Stimulated activated CD4-positive, alpha-beta T cell treated with anti-CD3 and anti-CD28 coated beads, TNF-alpha, amount 100 ng/mL, for 1 hour (primary cell): ENCODE results near the gene GP1BB.
"Not testable (repeated sequence)": the region's sequence is repeated elsewhere in the genome, so short reads cannot be mapped to it uniquely, and the experiment has no call there.

Source experiments
- DNase-seq, 3 donors: peaks; one replicate each; pipeline ENCODE4 v3.0.0-alpha.2; 2020; ENCODE audit warnings: low read depth in 3 of 3, low spot score in 1 of 3

The GP1BB gene

DNA sequence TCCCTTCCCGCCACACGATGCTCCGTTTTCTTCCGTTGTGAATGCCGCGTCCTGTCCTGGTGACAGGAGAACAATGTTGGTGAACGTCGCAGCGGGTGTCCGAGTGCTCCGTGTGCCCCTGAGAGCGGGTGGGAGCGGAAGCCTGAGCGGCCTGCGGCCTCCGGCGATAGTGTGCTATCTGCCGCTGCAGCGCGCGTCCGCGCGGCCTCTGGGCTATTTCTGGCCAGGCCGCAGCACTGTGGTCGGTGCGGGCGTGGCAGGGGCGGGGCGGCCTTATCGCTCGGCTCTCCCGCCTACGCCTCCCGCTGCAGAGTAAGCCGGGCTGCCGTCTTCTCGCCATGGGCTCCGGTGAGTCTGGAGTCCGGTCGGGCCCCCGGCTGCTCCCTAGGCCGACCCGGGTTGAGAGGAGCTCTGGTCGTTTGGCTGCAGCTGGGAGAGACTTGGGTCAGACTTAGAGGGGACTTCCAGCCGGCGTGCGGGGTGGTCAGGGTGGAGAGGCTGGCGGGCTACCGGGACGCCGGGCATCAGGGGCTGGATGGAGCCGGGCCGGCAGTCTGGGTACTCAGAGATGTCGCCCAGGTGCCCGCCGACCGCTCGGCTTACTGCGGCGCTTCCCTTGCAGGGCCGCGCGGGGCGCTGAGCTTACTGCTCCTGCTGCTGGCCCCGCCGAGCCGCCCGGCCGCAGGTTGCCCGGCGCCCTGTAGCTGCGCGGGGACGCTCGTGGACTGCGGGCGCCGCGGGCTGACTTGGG, at the start of gene GP1BB:
Gene GP1BB (plus strand): TSS at position 308 of the 751 bp plus-strand sequence. CDS start 31 bp downstream, at position 339.
- DNase-seq: no peak

DNA sequence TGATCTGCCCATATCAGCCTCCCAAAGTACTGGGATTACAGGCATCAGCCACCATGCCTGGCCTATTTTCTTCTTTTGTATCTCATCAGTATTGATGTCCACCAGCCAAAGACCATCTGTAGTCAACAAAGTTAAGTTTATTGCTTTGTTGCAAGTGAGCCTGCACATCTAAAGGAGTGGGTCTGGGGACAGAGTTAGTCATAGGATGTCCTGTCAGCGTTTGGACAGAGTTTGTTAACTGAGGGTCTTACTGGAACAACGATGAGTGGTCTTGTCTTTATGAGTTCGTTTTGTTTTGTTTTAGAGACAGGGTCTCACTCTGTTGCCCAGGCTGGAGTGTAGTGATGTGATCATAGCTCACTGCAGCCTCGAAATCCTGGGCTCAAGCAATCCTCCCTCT, 49.7 kb upstream of the GP1BB start:
- DNase-seq: no peak

DNA sequence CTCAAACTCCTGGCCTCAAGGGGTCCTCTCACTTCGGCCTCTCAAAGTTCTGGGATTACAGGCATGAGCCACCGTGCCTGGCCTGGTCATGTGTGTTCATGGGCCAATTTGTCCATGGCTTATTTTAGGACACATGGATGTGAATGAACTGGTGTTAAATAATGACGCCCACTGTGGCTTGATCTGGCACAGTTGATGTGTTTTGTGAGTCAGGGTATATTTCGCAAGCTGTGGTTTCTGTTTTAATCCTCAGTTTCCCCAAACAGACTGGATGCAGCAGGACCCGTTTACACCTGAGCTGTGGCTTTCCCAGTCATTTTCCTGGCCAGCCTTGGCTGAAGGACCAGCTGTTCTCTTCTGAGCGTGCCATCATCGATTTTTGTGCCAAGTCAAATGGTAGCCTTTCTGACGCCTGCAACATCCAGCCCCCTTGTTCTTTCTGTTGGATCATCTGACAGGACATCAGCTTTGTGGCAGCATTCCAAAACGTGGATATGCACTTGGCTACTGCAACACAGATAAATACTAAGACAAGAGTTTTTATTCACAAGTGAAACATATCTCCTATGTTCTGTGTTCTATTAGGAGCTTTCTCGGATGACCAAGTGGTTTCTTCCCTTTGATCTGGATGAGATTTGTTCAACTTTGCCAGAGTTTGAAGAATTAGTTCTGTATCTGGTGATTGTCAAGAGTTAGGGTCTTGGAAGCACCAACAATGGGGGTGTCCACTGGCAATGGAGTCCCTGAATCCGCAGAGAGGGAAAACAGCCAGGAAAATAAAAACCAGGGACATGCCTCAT, 49.0 kb upstream of the GP1BB start:
- no peak for DNase-seq

DNA sequence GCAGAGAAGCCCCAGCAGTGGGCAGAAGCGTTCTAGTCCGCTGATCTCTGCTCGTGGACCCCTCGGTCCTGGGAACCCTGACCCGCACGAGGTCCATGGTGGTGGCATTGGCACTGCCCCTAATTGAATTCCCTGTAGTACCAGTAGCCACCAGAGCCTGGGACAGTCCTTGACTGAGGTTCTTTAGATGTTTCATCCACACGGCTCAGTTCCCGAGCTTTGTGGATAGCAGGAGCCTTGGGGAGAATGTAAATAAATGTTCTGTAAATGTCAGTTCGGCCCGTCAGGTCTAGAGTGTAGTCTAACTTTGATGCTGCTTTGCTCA, 48.4 kb upstream of the GP1BB start:
- no peak for DNase-seq

DNA sequence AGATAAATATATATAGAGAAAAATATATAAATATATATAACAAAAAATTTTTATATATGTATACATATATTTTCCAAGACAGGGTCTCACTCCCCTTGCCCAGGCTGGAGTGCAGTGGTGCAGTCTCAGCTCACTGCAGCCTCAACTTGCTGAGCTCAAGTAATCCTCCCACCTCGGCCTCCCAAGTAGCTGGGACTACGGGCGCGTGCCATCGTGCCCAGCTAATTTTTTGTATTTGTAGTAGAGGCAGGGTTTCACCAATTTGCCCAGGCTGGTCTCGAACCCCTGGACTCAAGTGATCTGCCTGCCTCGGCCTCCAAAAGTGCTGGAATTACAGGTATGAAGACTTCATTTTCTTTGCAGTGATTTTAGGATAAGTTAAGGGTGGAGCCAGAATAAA, 47.9 kb upstream of the GP1BB start:
- no peak for DNase-seq

DNA sequence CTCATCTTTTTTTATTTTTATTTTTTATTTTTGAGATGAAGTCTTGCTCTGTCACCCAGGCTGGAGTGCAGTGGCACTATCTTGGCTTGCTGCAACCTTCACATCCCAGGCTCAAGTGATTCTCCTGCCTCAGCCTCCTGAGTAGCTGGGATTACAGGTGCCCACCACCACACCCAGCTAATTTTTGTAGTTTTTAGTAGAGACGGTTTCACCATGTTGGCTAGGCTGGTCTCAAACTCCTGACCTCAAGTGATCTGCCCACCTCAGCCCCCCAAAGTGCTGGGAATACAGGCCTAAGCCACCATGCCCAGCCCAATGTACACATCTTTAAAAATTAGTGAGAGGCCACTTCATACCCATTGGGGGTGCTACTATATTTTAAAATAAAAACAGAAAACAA, 46.9 kb upstream of the GP1BB start:
- not testable (repeated sequence) for DNase-seq

DNA sequence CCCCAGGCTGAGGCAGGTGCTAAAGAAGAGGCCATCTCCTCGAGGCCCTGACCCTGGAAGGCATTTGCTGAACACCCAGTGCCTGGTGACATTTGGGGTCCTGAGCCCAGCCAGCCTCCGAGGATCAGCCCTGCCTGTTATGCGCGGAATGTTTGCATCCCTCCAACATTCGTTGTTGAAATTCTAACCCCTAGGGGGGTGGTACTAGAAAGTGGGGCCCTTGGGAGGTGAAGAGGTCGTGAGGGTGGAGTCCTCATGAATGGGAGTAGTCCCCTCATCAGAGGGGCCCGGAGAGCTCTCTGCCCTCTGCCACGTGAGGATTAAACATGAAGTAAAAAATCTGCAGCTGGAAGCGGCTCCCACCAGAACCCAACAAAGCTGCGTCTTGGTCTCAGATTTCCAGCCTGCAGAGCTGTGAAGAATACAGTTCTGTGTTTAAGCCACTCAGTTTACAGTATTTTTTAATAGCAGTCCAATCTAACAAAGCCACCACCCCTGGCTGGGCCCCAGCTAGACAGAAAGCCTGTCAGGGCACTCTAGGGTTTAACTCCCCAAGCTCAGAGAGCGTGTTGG, 44.3 kb upstream of the GP1BB start:
- DNase-seq: no peak

DNA sequence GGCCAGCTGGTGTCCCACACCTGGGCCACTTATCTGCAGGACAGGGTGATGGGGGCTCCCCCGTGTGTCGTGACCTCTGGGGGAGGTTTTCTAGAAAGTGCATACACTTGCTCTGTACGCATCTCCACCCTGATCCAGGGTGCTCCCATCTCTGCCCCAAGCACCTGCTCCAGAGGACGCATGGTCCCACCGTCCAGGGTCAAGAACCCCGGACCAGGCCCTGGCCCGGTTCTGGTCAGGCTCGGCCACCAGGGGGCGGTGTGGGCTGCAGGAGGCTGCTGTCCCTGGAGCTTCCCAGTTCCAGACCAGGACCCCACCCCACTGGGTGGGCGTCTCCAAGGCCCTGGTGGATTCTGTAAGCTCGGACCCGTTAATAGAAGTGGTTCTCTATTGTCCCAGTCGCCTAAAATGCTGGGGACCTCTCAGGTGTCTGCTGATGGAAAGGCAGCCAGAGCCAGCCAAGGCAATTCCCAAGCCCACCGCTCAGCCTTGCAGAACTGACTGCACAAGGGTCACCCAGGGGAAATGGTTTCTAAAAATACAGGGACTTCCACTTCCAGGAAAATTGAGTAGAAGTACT, 43.7 kb upstream of the GP1BB start:
- DNase-seq: peak in 2 of 3 donors; percentile 7 to 31

DNA sequence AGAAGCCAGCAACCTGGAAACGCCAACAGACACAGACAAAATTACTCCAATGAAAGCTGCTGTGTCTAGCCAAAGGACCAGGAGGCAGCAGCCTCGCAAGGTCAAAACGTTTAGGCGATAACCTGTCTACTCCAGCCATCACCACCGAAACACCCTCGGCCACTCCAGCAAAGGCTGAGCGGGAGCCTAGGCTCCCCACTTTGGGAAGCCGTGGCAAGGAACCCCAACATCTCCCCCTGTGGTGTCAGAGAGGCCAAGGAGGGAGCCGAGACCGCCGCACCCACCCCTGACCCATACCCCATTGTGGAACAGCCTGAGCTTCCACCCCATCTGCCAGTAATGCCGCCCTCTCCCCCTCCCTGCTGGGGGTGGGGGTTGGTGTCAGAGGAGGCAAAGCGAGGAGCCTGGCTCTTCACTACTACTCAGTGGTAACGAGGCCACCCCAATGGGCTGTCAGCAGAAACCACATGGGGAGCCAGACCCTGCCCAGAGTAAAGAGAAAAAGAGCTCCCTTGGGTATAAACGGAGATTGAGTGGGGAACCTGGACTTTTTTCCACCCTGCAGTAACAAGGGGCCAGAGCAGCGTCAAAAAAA, 43.0 kb upstream of the GP1BB start:
- DNase-seq: no peak

DNA sequence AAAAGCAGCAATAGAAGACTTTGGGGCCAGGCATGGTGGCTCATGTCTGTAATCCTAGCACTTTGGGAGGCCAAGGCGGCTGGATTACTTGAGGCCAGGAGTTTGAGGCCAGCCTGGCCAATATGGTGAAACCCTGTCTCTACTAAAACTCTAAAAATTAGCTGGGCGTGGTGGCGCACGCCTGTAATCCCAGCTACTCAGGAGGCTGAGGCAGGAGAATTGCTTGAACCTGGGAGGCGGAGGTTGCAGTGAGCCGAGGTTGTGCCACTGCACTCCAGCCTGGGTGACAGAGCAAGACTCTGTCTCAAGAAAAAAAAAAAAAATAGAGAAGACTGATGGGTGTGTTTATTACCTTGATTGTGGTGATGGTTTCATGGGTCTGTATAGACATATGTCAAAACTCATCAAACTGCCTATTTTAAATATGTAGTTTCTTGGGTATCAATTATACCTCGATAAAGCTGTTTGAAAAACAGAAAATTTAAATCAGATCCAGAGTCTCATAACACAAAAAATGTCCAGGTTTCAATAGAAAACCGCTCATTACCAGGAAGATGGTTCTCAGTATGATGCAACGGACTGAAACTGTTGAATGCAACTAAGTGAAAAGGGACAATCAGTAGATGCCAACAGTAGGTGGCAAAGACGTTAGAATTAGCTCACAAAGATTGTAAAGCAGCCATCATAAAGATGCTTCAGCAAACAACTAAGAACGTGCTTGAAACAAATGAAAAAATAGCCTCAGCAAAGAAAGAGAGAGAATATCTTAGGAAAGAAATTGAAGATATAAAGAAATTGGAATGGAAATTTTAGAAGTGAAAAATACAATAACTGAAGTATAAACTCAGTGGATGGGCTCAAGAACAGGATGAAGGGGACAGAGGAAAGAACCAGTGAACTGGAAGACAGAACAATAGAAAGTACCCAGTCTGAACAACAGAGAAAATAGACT, 42.2 kb upstream of the GP1BB start:
- DNase-seq: no peak

DNA sequence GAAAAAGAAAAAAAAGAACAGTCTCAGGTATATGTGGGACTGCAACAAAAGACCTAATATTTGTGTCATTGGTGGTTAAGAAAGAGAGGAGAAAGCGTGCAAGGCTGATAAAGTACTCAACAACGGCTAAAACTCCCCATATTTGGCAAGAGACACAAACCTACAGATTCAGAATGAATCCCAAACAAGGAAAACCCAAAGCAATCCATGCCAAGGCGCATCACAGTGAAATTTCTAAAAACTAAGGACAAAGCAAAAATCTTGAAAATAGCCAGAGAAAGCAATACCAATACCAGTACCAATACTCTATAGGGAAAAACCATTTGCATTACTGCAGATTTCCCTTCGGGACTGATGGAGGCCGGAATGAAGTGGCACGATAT, 41.5 kb upstream of the GP1BB start:
- DNase-seq: no peak

DNA sequence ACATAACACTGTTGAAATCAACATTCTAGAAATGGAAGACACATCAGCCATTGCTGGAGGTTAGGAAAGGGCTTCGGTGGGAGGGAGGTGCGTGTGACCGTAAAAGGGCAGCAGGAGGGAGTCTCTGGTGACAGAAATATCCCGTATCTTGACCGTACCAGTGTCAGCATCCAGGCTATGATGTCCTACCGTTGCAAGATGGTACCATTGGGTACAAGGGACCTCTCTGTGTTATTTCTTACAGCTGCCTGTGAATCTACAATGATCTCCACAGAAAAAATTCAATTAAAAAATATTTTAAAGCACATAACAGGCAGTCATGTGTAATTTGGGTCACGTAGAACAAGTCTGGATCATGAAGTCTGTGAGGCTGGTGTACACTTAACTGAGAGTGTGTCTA, 36.4 kb upstream of the GP1BB start:
- DNase-seq: no peak

DNA sequence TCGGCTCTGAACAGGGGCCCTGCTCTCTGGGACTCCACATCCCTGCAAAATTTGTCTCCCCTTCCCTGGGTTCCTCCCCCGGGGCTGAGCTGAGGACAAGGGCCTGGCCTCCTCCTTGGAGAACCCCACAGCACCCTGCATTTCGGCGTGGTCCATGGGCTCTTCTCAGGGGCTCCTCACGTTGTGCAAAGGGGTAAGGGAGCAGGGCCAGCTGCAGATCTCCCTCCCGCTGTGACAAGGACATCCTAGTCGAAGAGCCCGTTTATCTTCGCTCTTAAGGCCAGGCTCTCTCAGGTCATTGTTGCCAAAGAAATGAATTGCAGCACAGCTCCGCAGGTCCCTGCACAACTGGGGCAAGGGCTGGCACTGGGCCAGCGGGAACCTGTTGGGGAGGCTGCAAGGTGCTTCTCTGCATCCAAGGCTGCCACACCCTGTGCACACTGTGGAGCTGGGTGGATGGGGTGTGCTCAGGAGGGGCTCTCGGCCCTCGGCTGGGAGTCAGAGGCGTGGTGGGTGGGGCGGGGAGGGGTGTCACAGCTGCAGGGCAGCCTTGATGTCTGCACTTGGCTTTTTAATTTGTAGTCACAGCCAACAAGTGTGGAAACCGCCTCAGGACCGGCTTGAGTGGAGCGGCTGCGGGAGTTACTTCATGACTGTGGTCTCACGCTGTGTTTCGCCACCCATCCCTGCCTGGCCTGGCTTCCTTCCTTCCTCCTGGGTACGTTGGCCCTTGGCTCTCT, 35.6 kb upstream of the GP1BB start:
- no peak for DNase-seq

DNA sequence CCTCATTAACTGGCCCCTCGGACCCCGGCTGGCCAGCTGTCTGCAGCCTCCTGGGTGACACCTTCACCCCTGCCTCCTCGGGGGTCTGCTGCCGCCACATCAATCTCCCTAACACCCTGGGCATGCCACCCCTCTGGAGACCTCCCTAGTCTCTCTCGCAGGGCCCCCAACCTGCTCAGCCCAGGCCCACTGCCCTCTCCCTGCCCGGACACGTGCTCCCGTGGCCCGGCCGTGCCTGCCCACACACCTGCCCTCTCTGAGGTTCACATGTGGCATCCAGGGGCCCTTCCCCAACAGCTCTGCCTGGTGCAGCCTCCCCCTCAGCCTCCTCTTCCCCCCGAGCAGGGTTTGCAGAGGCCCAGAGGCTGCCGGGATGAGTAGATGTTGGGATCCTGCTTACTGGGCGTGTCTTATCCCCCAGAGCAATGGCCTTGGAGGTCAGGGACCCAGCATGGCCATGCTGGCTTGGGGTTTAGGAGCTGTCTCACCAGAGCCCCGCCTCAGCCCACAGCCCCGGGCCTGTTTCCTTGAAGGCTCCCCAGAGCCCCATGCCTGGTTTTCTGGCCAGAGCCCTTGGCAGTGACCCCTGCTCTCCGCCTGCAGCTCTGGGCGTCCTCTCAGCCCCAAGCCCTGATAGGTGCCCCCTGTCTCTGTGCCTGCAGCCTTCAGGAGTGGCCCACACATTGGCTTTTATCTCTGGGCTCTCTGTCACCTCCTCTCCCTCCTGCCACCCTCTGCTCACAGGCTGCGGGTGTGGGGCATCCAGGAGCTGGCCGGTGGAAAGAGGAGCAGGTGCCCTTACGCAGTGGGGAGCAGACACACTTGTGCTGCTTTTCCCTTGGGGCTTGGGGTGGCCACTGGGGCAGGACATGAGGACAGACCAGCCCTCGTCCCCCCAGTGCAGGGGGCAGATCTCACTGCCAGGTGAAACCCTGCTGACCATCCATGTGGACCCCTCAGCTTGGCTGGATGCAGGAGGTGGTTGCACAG, 34.7 kb upstream of the GP1BB start:
- no peak for DNase-seq

DNA sequence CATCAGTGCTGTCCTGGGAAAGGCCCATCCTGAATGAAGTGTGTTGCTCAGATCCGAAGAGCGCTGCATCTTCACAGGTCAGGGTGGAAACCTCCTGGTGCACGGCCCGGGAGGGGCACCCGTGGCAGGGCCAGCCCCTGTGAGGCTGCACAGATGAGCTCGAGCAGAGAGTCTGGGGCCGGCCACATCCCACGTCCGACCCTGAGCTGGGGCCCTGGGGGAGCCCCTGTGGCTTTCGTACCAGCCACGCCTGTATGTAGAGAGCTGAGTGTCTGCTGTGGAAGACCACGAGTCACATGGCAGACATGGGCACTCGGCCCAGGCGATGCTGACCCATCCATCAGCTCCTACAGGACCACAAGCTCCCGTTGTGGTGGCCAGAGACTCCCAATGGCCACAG, 33.9 kb upstream of the GP1BB start:
- no peak for DNase-seq

DNA sequence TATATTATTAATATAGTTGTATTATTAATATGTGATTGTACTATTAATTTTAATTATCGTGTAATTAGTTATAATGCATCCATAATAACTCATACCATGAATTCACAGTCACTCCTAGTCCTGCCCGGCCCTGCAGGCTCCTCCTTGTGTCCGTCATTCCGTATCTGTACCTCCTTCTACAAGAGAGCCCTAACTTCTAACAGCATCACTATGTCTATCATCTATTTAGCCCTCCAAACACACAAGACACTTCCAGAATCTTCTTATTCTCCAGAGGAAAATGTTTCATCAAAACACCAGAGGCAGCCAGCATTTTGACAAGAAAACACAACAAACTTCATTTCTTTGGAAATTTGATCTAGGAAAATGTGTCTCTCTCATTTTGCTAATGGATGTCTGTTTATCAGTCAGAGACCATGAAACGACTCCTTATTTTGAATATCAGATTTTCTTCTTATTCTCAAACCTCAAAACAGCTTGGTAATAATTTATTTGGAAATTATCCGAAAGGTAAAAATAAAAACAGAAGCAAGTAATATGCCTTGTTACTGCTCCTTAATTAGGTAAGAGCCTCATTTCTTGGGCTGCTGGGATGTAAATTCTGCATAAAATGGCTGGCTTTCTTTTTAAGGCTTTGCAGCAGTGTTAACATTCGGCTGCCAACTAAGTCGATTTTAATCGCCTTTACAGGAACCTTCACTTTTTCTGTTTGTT, 32.2 kb upstream of the GP1BB start:
- no peak for DNase-seq

DNA sequence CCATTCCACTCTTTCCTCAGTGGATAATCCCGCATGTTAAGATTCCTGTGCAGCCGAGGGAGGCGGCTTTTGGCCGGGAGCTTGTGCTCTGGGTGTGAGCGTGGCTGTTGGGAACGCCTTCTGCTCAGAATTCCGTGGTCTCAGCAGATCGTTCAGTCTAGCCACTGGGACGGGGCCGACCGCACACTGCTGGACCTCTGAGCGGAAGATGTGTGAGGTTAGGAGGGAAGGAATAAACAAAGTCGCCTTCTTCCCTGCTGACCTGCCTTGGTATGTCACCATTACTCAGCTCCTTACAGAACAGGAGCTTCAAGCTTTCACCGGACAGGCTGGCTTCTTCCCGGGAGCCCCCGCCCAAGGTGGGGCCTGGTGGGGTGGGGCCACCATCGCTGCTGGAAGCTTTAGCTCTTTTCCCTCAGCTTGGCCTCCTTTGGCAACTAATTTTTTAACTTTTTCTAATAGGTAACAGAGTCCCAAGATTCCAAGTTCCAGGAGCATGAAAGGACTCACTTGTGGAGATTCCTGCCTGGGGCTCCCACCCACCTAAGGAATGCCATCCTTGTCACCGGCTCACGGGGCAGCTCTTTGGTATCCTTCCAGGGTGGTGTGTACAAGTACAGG, 31.5 kb upstream of the GP1BB start:
- no peak for DNase-seq

DNA sequence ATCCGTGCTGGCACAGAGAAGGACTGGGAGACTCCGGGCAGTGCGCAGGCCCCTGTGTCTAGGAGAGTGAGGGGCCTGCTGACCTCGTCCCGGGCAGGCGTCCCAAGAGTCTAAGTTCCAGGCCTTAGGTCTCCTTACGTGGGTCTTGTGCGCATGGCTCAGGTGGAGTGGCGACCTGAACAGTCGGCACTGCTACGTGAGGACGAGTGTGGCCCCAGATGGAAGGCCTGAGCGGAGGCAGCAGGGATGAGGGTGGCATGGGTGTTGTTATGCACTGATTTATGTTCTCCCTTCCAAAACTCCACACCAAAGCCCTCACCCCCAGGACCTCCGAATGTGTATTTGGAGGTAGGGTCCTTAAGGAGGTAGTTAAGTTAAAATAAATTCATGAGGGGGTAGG, 29.8 kb upstream of the GP1BB start:
- no peak for DNase-seq
